ENCODE results near the gene CXCR1.
A peak's percentile ranks its signal among the peaks of the same experiment; 100 is the strongest.
"Not testable (repeated sequence)": the region's sequence is repeated elsewhere in the genome, so short reads cannot be mapped to it uniquely, and the experiment has no call there.

Gene CXCR1

GRCh38 chr2:218166791-218167190, at the start of gene CXCR1:
CXCR1 (minus strand) TSS chr2:218166962; CDS start chr2:218165211, 1,751 bp downstream.
- no peak for DNase-seq (ENCODE audit: low spot score)

- no peak for DNase-seq (ENCODE audit: low spot score)
Measured at GRCh38 chr2:218216336-218216673, 49.5 kb upstream of the CXCR1 start.

- no peak for DNase-seq (ENCODE audit: low spot score)
Measured at GRCh38 chr2:218214116-218214515, 47.4 kb upstream of the CXCR1 start.

GRCh38 chr2:218209078-218209477, 42.3 kb upstream of the CXCR1 start:
- no peak for DNase-seq (ENCODE audit: low spot score)

DNA sequence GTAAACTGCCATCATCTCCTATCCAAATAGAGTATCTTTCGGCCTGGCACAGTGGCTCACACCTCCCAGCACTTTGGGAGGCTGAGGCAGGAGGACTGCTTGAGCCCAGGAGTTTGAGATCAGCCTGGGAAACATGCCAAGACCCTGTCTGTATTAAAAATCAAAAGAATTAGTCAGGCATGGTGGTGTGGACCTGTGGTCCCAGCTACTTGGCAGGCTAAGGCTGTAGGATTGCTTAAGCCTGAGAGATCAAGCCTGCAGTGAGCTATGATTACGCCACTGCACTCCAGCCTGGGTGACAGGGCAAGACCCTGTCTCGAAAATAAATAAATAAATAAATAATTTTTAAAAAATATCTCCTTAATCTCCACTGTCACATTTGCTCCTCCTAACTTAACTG, 35.5 kb upstream of the CXCR1 start:
- DNase-seq (ENCODE audit: low spot score) = no peak

DNA sequence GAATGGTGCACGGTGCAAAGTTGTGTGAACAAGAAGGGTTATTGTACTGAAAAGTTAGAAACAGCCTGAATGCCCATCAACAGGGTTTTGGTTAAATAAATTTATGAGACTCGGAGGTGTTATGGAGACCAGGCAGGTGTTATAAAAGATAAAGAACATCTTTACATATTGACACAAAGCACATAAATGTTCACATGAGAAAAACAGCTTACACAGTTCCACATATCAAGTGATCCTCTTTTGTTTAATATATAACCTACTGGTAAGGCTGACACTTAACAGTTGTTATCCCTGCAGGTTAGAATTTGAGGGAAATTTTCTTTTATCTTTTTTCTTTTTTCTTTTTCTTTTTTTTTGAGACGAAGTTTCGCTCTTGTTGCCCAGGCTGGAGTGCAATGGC, 30.2 kb upstream of the CXCR1 start:
- no peak for DNase-seq (ENCODE audit: low spot score)

GRCh38 chr2:218194880-218195279, 28.1 kb upstream of the CXCR1 start:
- DNase-seq (ENCODE audit: low spot score) = no peak

GRCh38 chr2:218193701-218194100, 26.9 kb upstream of the CXCR1 start:
- DNase-seq (ENCODE audit: low spot score) = no peak

DNA sequence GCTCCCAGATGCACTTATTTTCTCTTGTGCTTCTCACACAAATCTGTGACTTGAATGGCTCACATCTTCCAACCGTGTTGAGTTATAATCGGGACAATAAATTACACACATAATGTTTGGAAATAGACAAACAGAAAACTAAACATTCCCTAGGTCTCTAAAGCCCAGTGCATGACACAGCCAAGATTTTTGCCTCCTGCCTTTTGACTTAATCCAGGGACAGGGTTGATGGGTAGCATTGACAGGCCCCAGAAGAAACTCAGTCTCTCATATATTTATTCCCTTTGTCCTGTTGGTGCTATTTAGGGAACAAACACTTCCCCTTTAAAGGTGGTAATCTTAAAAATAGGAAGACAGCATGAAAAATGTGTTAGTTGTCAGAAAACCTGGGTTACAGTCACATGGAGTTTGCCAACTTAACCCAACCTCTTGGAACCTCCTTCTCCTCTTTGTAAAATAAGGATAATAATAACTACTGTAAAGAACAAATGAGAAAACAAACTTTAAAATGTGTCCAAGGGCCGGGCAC, 26.2 kb upstream of the CXCR1 start:
- no peak for DNase-seq (ENCODE audit: low spot score)

DNA sequence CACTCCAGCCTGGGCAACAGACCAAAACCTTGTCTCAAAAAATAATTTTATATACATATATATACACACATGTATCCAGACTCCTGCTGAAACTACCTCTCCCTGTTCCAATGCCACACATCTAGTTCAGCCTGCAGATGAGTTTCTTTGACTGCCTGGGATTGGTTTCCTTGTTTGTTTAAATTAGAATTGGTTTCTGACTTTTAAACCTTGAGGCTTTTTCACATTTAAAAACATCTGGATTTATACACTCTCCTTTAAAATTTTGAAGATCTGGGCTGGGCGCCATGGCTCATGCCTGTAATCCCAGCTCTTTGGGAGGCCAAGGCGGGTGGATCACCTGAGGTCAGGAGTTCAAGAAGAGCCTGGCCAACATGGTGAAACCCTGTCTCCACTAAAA, 21.8 kb upstream of the CXCR1 start:
- DNase-seq (ENCODE audit: low spot score) = no peak

DNA sequence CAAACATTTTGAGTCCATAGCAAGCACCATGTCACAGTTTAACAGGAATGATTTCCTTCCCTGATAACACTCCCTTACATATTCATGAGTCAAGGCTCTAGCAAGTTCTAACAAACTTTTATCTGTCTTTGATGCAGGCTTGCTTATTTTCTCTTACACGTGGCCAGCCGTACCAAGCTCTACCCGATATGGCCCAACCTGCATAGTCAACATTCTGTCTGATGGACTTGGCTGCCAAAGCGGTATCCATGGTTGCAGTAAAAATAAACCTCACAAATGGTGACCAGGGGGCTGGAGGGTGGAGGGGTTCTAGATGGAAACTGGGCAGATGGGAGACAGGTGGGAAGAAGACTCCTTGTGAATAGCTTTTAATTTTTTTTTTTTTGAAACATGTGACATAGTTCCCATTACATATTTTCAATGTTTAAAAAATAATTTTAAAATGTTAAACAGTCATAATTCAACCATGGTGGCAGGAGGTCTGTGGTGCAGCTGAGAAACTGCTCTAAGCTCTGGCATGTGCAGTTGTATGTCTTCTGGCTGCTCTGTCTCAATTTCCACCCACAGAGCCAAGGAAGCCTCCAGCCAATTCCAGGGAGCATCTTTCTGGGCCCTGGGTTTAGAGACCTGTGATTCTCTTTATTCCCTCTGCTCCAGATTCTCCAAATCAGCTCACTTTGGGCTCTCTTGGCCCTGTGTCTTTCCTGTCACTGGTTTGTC, 20.7 kb upstream of the CXCR1 start:
- DNase-seq (ENCODE audit: low spot score) = no peak

DNA sequence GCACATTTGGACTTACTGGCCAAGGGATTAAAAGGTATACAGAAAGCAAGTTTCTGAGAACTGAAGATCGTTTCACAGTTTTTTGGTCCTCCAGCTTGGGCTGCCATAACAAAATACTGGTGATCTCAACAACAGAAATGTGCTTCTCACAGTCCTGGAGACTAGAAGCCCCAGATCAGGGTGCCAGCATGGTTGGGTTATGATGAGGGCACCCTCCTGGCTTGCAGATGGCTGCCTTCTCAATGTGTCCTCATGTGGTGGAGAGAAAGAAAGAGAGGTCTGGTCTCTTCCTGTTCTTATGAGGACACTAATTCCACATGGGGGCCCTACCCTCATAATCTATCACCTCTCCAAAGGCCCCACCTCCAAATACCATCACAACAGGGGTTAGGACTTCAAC, 20.1 kb upstream of the CXCR1 start:
- no peak for DNase-seq (ENCODE audit: low spot score)

- DNase-seq (ENCODE audit: low spot score) = peak; percentile 84
Measured at GRCh38 chr2:218186355-218186766, 19.6 kb upstream of the CXCR1 start.

DNA sequence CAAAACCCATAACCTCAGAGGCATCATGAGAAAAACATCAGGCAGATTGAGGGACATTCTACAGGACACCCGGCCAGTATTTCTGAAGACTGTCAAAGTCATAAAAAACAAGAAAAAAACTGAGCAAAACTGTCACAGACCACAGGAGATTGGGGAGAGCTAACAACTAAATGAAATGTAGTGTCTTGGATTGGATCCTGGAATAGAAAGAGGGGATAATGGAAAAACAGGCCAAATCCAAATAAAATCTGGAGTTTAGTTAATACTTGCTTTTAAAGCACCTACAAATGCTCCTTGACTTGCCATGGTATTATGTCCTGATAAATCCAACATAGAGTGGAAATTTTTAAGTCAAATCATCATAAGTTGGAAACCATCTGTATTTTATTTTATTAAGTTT, 17.6 kb upstream of the CXCR1 start:
- DNase-seq (ENCODE audit: low spot score) = no peak

DNA sequence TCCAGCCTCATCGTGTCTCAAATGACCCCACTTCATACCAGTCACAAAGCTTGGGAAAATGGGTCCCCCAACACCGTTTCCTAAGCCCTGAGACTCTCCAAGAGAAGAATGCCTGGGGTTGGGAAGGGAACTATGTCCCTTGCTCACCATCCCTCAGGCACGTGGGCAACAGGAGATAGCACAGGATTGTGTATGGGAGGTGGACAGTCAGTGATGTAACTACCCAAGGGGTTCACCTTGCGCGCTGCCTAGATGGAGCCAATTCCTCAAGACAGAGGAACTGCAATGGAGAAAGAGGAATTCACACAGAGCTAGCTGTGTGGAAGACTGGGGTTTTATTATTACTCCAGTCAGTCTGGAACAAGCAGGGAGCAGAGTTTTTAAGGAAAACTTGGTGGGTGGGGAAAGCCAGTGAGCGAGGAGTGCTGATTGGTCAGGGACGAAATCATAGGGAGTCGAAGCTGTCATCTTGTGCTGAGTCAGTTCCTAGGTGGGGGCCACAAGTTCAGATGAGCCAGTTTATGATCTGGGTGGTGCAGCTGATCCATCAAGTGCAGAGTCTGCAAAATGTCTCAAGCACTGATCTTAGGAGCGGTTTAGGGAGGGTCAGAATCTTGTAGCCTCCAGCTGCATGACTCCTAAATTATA, 13.8 kb upstream of the CXCR1 start:
- DNase-seq (ENCODE audit: low spot score) = no peak

DNA sequence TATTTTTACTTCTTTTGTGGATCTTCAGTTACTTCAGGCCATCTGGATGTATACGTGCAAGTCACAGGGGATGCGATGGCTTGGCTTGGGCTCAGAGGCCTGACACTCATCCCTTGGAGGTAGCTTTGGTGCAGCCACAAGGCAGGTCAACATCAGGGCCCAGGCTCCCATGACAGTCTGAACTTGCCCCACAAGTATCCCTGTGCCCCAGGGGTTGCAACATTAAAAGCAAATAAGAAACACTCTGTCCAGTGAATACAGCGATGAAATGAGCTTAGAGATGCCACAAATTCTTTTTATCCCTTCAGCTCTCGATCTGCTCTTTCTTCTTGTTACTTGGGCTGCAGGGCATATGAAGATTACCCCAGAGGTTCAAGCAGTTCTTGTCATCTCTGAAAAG, 13.0 kb upstream of the CXCR1 start:
- no peak for DNase-seq (ENCODE audit: low spot score)

DNA sequence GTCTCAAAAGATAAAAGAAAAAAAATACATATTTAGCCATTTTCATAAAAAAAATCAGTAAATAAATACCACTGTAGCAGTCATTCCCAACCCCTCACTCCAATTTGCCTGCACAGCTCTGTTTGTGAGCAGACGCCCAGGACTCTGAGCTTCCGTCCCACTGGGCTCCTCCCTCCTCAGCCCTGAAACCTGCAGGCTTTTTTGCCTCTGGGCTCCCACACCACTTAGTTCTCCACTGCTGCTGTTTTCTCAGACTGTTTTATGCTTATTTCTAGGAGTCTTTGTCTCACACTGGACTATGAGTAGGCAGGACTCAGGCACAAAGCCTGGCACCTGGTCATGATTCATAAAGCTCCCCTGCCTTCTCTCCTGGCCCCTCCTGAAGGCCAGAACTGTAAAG, 6.1 kb upstream of the CXCR1 start:
- peak; percentile 2 for DNase-seq (ENCODE audit: low spot score)

GRCh38 chr2:218171744-218172143, 5.0 kb upstream of the CXCR1 start:
- not testable (repeated sequence) for DNase-seq (ENCODE audit: low spot score)

GRCh38 chr2:218169757-218170546, 3.2 kb upstream of the CXCR1 start:
- peak; percentile 8 for DNase-seq (ENCODE audit: low spot score)

DNA sequence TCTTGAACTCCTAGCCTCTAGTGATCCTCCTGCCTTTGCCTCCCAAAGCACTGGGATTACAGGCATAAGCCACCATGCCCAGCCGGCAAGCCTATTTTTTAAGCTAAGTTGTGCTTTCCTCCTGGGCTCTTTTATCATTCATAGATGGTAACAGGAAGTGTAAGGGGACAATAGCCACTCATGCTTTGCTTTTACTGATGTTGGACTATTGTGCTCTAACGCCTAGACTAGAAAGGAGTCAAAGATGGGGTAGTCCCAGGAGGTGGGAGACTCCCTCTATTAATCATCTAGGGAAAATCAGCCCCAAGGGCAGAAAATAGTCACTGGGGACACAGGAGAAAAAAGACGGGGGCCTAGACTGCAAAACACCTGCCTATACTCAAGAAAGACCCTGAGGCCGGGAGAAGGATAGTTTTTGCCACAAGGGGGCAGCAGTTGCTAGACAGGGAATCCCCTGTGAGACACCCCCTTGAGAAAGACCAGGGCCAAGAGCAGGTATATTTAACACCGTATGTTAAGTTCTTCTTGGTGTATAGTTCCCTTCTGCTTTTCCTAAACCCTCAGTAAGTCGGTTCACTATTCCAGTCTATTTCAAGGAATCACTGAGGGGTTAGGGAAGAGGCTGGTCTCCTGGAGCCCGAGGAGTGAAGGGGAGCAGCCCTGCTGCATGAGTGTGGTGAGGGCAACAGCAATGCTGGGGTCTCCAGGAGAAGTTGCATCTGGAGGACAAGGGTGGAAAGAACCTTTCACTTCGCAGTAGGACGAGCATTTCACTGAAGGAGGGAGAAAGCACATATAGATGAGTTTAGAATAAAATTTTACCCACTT, 2.1 kb upstream of the CXCR1 start:
- peak; percentile 58 for DNase-seq (ENCODE audit: low spot score)

DNA sequence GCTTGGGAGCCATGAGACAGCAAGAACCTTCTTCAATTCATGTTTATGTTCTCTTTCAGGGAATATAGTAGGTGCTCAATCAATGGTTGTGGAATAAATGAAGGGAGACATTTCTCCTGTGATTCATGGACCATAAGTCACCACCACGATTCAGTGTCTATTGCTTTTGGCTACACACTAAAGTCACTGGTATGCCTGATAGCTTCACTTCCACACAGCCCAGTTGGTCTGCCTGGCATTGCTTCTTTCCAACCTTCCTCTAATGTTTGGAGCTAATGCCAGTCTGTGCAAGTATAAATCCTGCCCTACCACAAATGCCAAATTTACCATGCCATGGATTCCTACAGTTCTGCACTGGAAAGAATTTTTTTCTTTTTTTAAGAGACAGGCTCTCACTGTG, 1.3 kb upstream of the CXCR1 start:
- no peak for DNase-seq (ENCODE audit: low spot score)

GRCh38 chr2:218162814-218163213, 3.9 kb downstream of the CXCR1 start:
- no peak for DNase-seq (ENCODE audit: low spot score)
